ENCODE data around the gene C10orf95. TPM values are rescaled to one million over a fixed set of nuclear protein-coding genes. Genes with fewer than 3 reads are reported as not detected.

C10orf95 gene
- total and polyA plus RNA-seq, 10 donors = 0.06 to 0.77 (median 0.33) TPM; not detected in 3

GRCh38 chr10:102408131-102408727 lies 43.1 kb downstream of the C10orf95 start:
- peaks cover 0 to 7% (median under 1%) of the 10 kb centered on the region in 6 donors for H3K36me3 ChIP-seq
- intact Hi-C loops (cut with DNase I; ENCODE audit: low total_unique reads) = no loop called here
- TF ChIP-seq POLR2AphosphoS5 (IDR thresholded peaks at IDR 0.05) (no peak), POLR2A (IDR thresholded peaks at IDR 0.05) (no peak), CTCF (IDR thresholded peaks at IDR 0.05 in 8 of 11, conservative IDR thresholded peaks at IDR 0.05 in 3 of 11) (no peak)
- peaks cover 12 to 66% (median 52%) of the 10 kb centered on the region in 7 donors for H3K27me3 ChIP-seq (replicated peaks in 1 of 7)
- no peaks in the 10 kb centered on the region for H3K9me3 ChIP-seq
- WGBS, 5 donors = 65 to 70% (median 69%) methylated on average over 10 to 14 of the region's 14 CpGs
- peak overlapping the region in 7 of 8 donors; percentile 33 to 71 (median 40) for H3K4me3 ChIP-seq
- DNase-seq = no peak
- H3K27ac ChIP-seq = no peak overlapping the region
- peaks cover 5 to 40% (median 28%) of the 10 kb centered on the region in 6 donors for H3K4me1 ChIP-seq

DNA sequence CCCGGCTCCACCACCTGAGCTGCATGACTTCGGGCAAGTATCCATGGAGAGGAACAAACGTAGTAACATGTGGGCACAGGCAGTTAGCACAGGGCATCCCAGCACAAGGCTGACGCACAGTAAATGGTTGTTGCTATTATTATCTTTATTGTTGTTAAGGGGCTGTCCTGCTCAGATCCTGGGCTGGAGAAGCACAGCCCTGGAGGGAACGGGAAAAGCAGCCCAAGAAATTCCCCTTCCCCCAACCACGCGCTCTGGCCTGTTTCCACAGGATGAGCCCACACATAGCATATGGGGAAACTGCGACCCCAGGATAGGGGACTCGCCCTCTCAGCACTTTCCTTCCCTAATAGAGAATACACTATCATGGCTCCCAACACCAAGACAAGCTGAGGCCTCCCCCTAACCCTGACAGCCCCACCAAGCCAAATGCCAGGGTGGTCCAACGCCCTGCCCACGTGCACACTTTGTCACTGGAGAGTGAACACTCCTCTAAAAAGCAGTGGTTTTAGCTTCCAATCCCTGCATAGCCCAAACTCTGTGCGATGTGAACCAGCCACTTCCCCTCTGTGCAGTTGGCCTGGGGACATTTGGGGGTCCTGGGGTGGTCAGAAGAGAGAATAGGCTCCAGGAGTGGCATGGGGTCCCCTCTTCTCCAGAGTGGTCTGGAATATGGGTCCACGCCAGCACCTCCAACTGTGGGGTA lies 43.8 kb downstream of the C10orf95 start:
- TF ChIP-seq POLR2AphosphoS5 (IDR thresholded peaks at IDR 0.05) (no peak), CTCF (IDR thresholded peaks at IDR 0.05 in 8 of 11, conservative IDR thresholded peaks at IDR 0.05 in 3 of 11) (no peak), POLR2A (IDR thresholded peaks at IDR 0.05) (no peak)
- WGBS, 5 donors = 77 to 91% (median 82%) methylated on average over 12 to 13 of the region's 13 CpGs
- H3K9me3 ChIP-seq = no peaks in the 10 kb centered on the region
- H3K4me3 ChIP-seq = no peak overlapping the region
- no peak overlapping the region for H3K27ac ChIP-seq
- peaks cover 12 to 59% (median 45%) of the 10 kb centered on the region in 7 donors for H3K27me3 ChIP-seq (replicated peaks in 1 of 7)
- peaks cover 0 to 13% (median 6%) of the 10 kb centered on the region in 6 donors for H3K36me3 ChIP-seq
- no peak for DNase-seq
- H3K4me1 ChIP-seq = peaks cover 5 to 41% (median 28%) of the 10 kb centered on the region in 6 donors
- intact Hi-C loops (cut with DNase I; ENCODE audit: low total_unique reads) = no loop called here

DNA sequence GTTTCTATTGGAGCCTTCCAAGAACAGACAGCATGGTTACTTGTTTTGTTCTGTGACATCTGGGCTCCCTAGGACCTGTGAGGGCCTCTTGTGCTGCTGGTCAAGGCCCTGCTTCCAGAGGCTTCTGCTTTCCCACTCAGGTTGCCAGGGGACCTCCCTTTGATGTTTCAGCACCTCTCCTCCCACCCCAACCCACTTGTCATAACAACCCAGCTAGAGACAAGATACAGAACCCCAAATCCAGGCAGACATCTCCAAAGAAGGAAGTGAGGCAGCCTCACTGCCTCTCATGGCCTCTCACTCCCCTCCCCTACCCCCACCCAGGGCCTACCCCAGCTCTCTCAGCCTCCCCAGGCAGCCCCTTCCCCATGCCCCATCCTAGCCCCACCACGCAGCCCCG lies 44.5 kb downstream of the C10orf95 start:
- Histone ChIP-seq H3K4me1 (peaks cover 5 to 44% (median 28%) of the 10 kb centered on the region in 6 donors), H3K9me3 (no peaks in the 10 kb centered on the region), H3K4me3 (no peak overlapping the region), H3K27me3 (replicated peaks in 1 of 7) (peaks cover 12 to 51% (median 38%) of the 10 kb centered on the region in 7 donors), H3K36me3 (peaks cover 0 to 21% (median 14%) of the 10 kb centered on the region in 6 donors), H3K27ac (no peak overlapping the region)
- TF ChIP-seq POLR2A (IDR thresholded peaks at IDR 0.05) = no peak
- DNase-seq = no peak
- 97 to 100% (median 97%) methylated on average over 2 of the region's 2 CpGs for WGBS, 5 donors
- intact Hi-C loops (cut with DNase I; ENCODE audit: low total_unique reads) = no loop called here

DNA sequence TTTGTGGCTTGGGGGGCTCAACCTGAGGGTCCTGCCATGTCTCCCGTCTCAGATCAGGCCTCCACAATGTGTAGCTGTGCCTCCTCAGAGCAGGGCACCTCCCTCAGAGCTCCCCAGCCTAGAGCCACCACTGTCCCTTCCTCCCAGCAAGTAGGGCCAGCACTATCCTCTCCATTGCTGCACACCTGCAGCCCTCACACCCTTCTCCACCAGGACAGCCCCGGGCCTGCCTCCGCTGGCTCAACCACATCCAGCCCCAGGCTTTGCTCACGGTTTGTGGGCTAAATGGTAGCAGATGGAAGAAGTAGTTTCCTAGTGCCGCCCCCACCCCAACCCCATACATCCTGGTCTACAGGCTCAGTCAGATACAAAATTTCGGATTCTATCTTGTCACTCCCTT lies 45.7 kb downstream of the C10orf95 start:
- Histone ChIP-seq H3K4me1 (peaks cover 5 to 47% (median 26%) of the 10 kb centered on the region in 6 donors), H3K27ac (no peak overlapping the region), H3K9me3 (no peaks in the 10 kb centered on the region), H3K27me3 (replicated peaks in 1 of 7) (peaks cover 10 to 40% (median 26%) of the 10 kb centered on the region in 7 donors), H3K36me3 (peaks cover 0 to 32% (median 26%) of the 10 kb centered on the region in 6 donors), H3K4me3 (no peak overlapping the region)
- TF ChIP-seq POLR2AphosphoS5 (IDR thresholded peaks at IDR 0.05) = peak in 1 of 3 donors; percentile 31
- TF ChIP-seq POLR2A (IDR thresholded peaks at IDR 0.05) = no peak
- no peak for TF ChIP-seq CTCF (IDR thresholded peaks at IDR 0.05 in 8 of 11, conservative IDR thresholded peaks at IDR 0.05 in 3 of 11)
- DNase-seq = no peak
- intact Hi-C loops (cut with DNase I; ENCODE audit: low total_unique reads) = no loop called here
- WGBS, 5 donors = 72 to 83% (median 79%) methylated on average over 6 of the region's 6 CpGs

Data from spleen (tissue), 11 donors.